GDM1 (cell line): ENCODE data around the gene ACTRT2.

ENCODE experiments used
- DNase-seq: peaks from one replicate; lab custom pipeline; 2025; lab: John Stamatoyannopoulos, UW

Gene ACTRT2

GRCh38 chr1:3021233-3021671 is at the start of gene ACTRT2:
Gene ACTRT2 (plus strand): TSS chr1:3021467. CDS start chr1:3021687, 220 bp downstream.
- DNase-seq: no peak

GRCh38 chr1:2971609-2972008 is 49.7 kb upstream of the ACTRT2 start:
- DNase-seq: no peak

DNA sequence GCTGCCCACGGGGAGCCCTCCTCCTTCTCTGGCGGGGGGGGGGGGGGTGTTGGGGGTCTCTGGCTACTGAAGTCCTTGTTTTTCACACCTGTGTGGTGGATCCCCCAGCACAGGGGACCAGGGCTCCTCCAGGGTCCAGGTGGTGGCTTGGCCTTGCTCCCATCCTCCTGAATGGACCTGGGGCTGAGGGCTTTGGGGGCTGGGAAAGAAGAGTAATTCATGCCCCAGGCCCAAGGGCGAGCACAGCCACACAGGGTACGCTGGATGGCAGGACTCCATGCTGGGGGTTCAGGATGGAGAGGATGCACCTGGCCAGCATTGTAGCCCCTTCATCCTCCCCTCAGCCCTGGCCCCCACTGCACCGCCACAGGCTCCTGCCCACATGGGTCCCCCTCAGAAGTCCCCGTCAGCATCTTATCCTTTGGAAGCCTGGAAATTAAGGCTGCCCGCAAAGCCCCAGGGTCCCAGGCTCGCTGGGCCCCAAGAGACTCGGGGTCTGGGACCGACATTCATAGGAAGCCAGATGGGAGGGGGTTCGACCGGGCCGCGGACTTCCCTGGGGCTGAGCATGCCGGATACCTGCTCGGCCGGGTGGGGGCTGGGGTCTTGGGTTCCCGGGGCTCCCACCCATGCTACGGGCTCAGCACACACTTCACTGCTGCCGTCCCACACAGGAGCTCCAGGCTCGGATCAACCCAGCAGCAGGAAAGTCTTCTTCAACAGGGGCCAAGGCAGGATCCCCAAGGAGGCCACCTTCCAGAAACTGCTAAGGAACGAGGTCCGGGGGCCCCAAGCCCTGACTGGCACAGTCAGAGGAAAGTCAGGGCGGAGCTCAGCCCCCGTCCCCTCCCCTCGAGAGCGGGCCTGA is 49.0 kb upstream of the ACTRT2 start:
- DNase-seq: no peak

DNA sequence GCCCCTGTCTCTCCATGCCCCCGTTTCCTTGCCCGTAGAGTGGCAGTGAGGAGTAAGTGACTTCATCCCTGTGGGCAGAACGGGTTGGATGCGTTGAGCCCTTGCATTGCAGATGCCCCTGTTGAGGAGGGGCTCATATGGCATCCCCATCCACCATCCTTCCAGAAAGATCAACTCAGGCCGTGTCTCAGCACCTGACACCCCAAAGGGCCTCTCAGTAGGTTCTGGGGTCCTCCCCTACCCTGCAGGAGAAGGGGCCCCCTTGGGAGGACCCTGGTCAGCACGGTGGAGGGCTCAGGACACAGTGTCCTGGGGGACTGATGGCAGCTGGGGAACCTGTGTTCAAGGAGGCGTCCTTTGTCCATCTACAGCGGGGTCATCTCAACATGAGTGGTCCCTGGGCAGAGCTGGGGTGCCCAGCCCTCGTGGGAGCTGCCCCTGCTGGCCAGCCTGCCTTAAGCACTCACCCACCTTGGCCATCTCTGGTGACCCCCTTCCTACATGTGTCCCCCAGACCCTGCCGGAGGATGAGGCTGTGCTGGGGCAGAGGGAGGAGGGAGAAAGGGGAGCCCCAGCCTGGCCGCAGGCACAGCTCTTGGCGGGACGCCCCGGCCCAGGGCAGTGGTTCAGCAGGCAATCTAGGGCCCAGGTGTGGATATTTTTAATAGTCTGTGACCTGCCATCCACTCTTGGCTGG is 48.2 kb upstream of the ACTRT2 start:
- no peak for DNase-seq

DNA sequence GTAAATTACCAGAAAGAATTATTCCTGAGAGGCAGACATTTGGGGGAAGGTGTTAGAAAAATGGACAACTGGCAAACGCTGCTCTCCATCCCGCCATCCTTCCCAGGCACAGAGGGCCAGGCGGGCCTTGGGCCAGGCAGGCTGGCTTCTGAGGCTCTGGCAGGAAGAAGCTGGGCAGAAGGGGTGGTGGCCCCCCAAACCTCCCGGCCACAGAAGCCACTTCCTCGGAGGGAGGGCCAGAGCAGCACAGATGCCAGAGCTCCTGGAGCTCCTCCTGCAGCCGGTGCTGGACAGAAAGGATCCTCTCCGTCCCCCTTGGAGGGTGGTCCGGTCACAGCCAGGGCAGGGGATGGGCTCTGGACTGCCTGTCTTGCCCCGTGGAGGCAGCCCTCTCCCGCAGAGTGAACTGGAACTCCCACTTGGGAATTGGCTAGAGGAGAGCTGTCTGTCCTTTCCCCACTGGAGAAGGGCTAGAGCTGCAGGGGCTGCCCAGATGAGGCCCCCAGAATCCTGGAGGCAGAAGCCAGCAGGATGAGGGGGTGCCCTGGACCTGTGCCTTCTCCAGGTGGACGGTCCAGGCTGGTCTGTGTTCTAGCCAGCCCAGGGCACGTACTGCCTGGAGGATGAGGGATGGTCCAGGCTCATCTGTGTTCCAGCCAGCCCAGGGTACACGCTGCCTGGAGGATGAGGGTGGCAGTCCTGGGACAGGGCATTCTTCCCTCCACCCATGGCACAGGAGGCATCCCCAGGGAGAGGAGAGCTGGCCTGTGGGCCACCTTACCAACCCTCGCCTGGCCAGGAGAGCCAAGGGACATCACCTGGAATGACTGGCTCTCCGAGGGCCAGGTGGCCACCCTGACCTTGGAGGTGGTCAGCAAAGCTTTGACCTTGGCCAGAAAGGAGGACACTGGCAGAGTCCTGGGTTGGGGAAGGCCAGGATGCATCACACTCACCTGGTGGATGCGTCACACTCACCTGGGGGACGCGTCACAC is 47.4 kb upstream of the ACTRT2 start:
- DNase-seq: peak; percentile 72

DNA sequence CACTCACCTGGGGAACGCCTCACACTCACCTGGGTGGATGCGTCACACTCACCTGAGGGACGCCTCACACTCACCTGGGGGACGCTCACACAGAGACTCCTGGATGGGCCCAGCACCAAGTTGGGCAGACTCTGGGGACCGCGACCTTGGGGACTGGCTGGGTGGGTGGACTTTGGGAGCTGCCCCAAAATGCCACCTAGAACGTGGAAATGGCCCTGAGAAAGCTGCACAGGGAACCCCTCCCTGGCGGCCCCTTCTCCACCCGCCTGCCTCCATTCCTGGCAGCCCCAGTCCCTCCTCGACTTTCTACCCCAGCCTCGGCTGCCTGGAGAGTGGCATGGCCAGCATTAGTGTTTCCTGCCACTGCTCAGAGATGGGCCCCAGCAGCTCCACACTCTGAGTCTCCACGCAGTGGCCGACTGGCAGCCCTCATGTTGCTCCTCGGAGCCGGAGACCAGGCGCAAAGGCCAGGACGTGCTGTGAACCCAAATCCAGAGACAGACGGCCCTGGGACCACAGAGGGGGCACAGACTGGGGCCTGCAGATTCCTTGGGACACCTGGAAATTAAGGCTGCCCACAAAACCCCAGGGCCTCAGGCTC is 46.5 kb upstream of the ACTRT2 start:
- DNase-seq: no peak

DNA sequence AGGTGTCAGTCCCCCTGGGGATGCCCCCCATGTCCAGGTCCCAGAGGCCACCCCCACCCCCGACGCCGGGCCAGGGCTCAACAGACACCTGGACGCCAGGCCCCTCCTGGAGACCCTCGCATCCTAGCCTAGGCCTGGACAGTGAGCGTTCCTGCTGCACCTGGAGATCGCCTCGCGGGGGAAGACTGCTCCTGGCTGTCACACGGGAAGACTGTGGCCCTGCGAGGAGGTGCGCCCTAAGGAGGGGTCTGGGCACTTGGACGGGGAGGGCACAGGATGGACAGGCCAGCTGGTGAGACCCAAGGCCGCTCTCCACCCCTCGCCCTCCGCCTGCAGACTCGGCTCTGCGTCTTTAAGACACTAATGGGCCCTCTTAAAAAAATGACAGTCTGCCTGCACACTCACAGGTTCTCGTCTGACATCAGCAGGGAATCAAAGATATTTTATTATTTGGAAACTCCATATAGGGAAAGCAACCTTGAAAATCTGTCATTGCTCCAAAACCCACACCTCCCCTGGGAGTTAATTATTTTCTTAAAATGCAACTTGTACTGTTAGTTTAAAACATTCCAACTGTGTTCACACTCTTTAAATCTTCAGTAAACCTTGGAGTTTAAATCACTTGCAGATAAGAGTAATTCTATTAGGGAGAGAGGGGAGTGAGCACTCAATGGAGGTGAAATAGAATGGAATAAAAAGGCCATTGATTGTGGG is 45.6 kb upstream of the ACTRT2 start:
- DNase-seq: no peak

- DNase-seq: no peak
Measured at GRCh38 chr1:2976180-2976562, 45.1 kb upstream of the ACTRT2 start.

- no peak for DNase-seq
Measured at GRCh38 chr1:2977886-2978611, 43.2 kb upstream of the ACTRT2 start.

DNA sequence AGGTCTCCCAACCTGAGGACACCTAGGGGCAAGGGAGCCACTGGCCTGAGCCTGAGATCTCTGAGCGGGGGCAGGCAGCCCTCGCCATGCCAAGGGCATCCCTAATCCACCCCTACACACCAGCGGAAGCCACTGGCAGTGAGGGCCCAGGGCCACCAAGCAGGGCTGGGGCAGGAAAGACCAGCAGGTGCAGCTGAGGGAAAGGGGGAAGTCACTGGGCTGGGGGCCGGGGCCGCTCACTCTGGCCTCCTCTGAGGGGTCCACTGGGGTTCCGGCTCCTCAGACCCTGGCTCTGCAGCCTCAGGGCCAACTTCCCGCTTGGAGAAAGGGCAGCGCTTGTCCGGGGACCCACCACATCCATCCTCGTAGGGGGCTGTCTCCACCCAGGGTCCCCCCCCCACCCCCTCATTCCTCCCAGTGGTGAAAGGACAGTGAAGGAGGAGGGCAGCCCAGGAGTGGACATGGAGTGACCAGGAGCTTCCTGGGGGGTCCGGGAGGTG is 42.5 kb upstream of the ACTRT2 start:
- DNase-seq: no peak

DNA sequence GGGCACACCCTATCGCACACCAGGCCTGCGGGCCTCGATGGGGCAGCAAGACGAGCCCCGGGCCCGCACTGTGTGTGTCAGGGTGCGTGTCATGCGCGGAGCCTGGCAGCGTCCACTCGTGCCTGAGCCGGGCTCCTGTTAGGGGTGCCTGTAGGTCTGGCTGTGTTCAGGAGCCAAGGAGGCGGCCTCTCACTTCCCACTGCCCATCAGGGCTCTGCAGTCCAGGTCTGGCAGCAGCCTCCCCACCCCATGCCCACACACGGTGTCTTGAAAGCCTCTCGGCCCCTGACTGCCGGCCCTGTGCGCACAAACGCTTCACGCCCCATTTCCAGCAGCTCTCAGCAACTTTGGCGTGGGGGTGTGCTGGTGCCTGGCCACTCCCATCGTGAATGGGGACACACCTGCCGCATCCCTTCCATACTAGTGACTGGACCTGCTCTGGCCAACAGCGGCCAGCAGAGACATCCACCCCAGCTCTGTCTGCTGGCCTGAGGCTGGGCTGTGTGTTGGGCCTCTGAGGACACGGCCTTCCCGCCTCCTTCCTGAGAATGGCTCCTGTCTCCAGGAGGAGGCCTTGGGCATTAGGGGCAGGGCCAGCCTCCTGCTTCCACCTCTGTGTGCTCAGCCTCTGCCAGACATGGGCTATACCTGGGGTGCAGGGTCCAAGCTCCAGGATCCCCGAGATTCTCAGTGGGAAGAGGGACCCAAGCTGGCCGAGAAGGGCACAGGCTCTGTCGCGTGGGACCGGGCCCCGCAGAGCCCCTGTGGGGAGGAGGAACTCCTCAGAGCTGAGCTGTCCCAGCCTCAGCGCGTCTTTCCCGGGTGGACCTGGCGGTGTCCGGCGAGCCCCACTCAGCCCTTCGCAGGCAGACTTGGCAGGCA is 41.8 kb upstream of the ACTRT2 start:
- DNase-seq: no peak

DNA sequence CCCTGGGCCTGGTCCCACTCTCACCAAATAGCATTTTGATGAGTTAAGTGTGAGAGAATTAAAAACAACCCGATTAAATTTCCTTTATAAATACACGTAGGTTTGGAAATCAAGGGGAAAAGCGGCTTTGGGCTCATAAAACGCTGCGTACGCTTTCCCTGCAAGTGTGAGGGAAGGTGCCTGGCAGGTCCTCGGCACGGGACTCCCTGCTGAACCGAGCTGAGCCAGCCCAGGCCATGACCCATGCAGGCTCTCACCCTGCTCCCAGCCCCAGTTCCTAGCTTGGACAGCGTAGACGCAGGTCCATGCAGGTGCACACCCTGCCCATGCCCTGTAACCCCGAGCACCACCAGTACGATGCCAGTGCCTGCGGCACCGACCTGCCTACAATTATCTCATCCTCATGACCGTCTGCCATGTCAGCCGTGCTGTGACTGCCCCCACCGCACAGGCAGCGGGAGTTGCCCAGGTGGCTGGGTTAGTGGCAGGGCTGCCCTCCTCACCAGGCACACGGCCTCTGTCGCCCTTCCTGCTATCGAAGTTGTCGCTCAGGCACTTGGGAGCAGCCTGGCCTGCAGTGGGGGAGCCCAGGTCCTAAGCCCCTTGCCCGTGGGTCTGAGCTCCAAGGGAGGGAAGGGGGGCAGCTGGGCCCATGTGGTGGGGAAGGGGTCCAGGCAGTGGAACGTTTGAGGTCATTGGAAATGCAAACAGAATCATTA is 41.0 kb upstream of the ACTRT2 start:
- DNase-seq: no peak

- DNase-seq: no peak
Measured at GRCh38 chr1:2980849-2981248, 40.4 kb upstream of the ACTRT2 start.

DNA sequence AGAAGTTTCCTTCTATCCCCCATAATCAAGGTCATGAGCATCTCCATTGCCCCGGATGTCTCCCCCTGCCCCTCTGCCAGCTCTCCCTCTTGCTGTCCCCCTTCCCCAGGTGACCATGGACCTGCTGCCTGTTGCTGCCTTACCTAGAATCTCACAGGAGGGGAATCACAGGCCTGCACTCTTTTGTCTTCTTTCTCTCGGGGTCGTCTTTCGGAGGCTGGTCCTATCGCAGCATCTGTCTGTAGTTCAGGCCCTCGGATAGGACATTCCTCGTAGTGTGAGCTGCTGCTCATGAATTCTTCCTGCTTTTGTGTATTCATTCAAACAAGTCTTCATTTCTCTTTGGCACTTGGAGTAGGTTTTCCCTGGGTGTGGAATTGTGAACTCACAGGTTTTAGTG is 39.9 kb upstream of the ACTRT2 start:
- no peak for DNase-seq

DNA sequence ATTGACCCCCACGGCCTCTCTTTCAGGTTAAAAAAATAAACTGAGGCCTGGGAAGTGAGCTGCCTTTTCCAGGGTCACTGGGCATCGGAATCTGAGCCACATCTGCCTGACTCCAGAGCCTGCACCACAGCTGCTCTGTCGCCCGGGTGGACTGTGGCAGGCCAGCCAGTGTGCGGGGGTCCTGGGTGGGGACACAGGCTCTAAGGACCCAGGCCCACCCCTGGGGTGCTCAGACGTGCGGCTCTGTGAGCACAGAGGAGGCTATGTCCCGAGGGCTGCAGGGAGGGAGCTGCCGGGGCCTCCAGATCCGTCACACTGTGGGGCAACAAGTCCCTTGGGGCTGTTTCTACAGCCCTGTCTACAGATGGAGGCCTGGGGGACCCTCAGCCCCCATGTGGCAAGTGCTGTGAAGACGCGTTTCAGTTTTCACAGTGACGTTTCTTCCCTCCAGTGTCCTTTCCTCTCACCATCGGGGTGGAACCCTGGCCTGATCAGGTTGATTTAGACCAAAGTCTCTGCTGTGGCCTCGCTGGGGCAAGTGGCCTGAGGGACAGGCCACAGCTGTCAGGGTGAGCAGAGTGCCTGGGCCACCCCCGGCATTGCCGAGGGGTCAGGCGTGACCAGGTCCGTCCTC is 39.2 kb upstream of the ACTRT2 start:
- no peak for DNase-seq

DNA sequence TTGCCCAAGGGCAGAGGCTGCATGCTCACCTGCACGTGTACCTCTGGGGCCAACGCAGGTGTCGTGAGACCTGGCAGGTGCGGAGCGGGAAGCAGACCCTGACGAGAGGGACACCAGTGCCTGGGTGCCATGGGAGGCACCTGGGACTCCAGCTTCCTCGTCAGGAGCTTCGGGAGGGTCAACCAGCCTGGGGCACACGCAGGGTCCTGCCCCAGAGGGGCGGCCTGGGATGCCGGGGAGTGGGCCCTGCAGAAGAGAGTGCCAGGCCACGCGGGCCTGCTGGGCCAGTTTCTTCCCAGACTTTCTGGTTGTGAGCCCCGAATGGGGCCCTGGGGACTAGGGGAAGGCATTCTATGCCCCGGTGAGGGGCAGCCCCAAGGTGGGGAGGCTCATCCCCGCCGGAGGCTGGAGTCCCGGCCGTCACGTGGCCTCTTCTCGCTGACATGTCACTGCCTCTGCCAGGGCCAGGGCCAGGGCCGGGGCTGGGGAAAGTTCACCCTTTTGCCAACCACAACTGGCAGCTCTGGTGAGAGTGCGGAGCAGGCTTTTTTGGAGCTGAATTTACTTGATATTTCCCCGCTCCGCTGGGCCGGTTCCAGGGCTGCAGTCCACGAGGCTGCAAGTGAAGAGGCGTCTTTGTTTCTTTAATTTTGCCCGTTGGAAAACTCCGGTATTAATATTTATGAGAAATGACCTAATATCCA is 38.5 kb upstream of the ACTRT2 start:
- no peak for DNase-seq

GRCh38 chr1:2983319-2983705 is 38.0 kb upstream of the ACTRT2 start:
- DNase-seq: no peak
